Muscle layer of duodenum (tissue), 2 donors: Measurements from ENCODE around the gene TOM1L2.

Source experiments
- H3K27ac ChIP-seq: one replicate; pipeline ENCODE4 v1.7.0; 2013; ENCODE audit warnings: mild to moderate bottlenecking, low read length
- H3K27me3 ChIP-seq: one replicate; pipeline ENCODE4 v1.7.0; 2013; ENCODE audit warnings: low read depth, mild to moderate bottlenecking, control low read depth, low read length
- H3K36me3 ChIP-seq, 2 donors: one replicate each; pipeline ENCODE4 v1.7.0; 2013; ENCODE audit warnings: low read length in 2 of 2, control low read depth in 1 of 2, mild to moderate bottlenecking in 1 of 2; ENCODE audit not compliant: insufficient read depth in 2 of 2, control insufficient read depth in 1 of 2
- H3K4me1 ChIP-seq, 2 donors: one replicate each; pipeline ENCODE4 v1.7.0; 2013; ENCODE audit warnings: low read length in 2 of 2, mild to moderate bottlenecking in 2 of 2, control low read depth in 1 of 2, moderate library complexity in 1 of 2; ENCODE audit not compliant: insufficient read depth in 2 of 2, control insufficient read depth in 1 of 2
- H3K4me3 ChIP-seq, 2 donors: one replicate each; pipeline ENCODE4 v1.7.0; 2013; ENCODE audit warnings: low read length in 2 of 2, low read depth in 1 of 2, mild to moderate bottlenecking in 1 of 2
- H3K9me3 ChIP-seq, 2 donors: one replicate each; pipeline ENCODE4 v1.7.0; 2013; ENCODE audit warnings: low read length in 2 of 2, control low read depth in 1 of 2, mild to moderate bottlenecking in 1 of 2; ENCODE audit not compliant: control insufficient read depth in 1 of 2
- donor health status: healthy.

The TOM1L2 gene

DNA sequence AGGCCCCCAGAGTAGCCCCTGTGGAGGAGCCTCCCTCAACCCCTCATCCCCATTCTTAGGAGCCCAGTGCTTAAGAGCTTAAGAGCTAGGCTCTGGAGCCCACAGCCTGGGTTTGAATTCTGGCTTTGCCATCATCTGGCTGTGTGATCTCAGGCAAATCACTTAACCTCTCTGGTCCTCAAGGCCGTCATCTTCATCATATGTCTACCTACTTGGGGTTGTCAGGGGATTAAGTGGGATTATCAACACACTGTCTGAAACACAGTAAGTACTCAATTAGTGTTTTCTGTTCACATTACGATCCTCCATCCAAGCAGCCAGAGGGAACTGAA is 140.2 kb downstream of the TOM1L2 start:
- H3K4me1 ChIP-seq = peaks cover 20 to 58% of the 10 kb centered on the region in 2 donors

DNA sequence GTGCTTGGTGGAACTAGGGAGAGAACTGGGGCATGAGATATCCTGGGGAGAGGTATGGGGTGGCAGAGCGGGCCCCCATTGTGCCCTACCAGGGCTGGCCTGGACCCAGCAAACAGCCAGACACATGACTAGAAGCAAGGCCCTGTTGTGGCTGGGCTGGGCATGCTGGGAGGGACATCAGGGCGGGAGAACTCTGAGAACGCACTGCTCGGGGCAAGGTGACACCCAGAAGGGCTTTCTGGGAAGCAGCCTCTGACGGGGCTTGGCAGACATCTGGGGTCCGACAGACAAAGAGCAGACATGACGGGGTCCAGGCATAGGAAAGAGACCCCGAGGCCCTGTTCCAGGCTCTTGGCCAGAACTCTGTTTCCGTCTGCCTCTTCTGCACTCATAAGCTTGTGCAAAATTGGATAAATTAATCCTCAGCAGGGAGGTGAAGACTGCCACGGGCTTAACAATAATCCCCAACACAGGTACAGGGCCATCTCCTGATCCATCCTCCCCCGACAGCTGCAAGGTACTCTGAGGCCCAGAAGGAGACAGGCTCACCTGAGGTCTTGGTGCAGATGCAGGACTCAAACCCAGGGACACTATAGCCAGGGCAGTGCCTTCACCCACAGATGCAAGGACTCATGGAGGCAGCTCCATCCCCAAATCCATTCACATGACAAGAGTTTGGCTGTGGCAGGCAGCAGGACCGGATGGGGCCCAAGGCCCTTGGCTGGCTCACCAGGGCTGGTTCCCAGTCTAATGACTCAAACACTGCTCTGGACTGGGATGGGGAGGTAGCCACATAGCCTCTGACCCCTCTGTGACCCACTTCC is 140.8 kb downstream of the TOM1L2 start:
- peaks cover 20 to 63% of the 10 kb centered on the region in 2 donors for H3K4me1 ChIP-seq
- H3K27ac ChIP-seq = peak overlapping the region; percentile 45
- H3K27me3 ChIP-seq = no peaks in the 10 kb centered on the region
- peaks cover 0 to 3% of the 10 kb centered on the region in 2 donors for H3K36me3 ChIP-seq
- no peaks in the 10 kb centered on the region for H3K9me3 ChIP-seq
- peak overlapping the region in 1 of 2 donors; percentile 10 for H3K4me3 ChIP-seq

More for the DNA sequence above, 140.2 kb downstream of the TOM1L2 start:
- Histone ChIP-seq H3K4me3 (peak overlapping the region in 1 of 2 donors; percentile 10), H3K27ac (peak overlapping the region; percentile 33), H3K9me3 (no peaks in the 10 kb centered on the region), H3K36me3 (peaks cover 0 to 7% of the 10 kb centered on the region in 2 donors), H3K27me3 (no peaks in the 10 kb centered on the region)

DNA sequence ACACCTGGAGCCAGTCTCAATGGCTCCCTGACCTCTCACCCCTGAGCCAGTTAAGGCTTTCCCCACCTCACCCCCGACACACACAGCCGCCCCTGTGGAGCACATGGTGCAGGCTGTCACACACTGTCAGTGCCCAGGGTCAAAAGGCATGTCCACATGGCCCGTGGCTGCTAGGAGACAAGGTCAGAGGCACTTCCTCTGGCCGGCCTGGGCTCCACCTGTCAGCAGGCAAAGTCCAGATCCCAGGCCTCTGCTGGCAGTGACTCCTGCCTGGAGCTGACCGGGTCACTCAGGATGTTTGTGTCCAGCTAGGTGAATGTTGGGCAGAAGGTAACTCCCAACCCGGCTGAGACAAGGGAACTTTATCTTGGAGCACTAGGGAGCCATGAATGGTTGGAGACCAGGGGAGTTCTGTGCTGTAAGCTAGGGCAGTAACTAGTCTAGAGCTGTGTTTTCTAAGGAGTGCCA is 141.4 kb downstream of the TOM1L2 start:
- H3K4me1 ChIP-seq = peaks cover 23 to 67% of the 10 kb centered on the region in 2 donors
- no peak overlapping the region for H3K4me3 ChIP-seq

DNA sequence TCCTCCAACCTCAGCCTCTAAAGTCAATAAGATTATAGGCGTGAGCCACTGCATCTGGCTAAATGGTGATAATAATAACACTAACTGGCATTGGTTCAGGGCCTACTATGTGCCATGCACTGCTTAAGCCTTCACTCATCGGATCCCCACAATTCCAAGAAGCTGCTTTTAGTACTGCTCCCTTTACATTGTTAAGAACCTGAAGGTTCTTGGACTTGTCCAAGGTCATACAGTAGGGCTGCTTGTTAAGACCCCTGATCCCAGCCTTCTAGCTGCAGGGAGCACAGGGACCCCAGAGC is 142.0 kb downstream of the TOM1L2 start:
- Histone ChIP-seq H3K27ac (no peak overlapping the region), H3K4me3 (no peak overlapping the region), H3K4me1 (peaks cover 19 to 67% of the 10 kb centered on the region in 2 donors), H3K9me3 (no peaks in the 10 kb centered on the region), H3K27me3 (no peaks in the 10 kb centered on the region), H3K36me3 (no peaks in the 10 kb centered on the region)

More for the DNA sequence above, 141.4 kb downstream of the TOM1L2 start:
- no peaks in the 10 kb centered on the region for H3K36me3 ChIP-seq
- H3K27ac ChIP-seq = peak overlapping the region; percentile 45
- no peaks in the 10 kb centered on the region for H3K27me3 ChIP-seq
- H3K9me3 ChIP-seq = no peaks in the 10 kb centered on the region

DNA sequence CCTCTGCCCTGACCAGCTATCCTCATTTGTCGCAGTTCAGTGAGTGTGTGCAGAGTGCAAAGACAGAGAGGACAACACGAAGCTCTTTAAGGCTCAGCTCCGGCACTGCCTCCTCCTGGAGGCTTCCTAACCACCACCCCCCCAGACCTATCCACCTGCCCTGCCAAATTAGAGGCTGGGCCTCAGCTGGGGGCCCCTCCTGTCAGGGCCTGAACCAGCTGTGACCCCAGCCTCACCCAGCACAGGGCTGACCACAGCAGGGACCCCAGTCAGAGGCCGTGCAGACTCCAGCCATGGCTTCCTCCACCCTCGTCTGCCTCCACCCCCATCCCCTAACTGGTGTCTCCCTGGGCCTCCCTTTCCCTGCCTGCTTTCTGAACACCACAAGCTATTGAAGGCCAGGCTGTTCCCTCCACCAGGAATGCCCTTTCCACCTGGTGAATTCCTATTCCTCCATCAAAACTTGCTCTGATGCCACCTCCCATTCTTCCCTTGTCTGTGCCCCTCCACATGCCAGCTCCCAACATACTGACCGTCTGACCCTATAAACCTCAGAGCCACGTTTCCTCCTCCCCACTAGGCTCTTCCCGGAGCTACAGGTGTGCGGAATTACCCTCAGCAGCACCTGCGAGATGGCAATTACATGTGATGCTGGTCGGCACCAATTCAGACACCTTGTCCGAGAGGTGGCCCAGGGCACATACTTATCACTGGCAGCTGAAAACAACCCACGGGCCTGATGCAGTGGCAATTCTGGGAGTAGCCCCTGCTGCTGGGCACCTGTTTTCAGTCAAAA is 144.2 kb downstream of the TOM1L2 start:
- peaks cover 31 to 72% of the 10 kb centered on the region in 2 donors for H3K4me1 ChIP-seq
- no peaks in the 10 kb centered on the region for H3K27me3 ChIP-seq
- H3K27ac ChIP-seq = no peak overlapping the region
- no peaks in the 10 kb centered on the region for H3K36me3 ChIP-seq
- no peak overlapping the region for H3K4me3 ChIP-seq
- H3K9me3 ChIP-seq = no peaks in the 10 kb centered on the region

DNA sequence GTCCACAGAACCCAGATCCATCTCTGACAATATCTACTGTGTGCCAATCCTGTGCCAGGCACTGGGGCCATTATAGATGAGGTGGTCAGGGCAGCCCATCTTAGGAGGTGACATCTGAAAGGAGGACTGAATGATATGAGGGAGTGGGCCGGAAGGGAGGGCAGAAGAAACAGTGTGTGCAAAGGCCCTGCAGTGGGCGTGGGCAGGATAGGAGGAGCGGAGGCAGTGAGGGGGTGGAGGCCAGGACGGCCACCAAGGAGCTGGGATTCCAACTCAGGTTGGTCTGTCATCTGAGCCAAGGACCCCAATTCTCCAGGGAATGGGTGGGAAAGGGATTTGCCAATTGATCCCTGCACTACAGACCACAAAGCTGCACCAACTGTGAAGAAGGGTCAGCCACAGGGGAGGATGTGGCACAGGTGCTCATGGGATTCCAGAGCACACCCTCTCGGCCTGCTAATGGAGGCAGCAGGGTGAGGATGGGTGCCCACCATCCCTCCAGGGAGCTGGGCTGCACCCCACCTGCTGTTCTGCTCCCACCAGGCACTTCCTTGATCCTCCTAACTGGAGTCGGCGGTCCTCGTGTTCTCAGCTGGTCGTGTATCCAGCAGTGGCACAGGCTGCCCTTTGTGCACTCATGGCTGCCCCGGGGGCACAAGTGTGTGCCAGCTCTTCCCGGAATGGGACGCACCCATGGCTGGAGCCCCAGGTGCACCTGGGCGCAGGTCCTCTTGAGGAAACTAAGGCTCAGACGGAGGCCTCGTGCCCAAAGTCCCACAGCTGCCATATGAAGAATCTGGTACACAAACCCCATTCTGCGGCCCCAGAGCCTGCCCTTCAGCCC is 145.0 kb downstream of the TOM1L2 start:
- Histone ChIP-seq H3K27ac (no peak overlapping the region), H3K4me1 (peaks cover 34 to 76% of the 10 kb centered on the region in 2 donors), H3K27me3 (no peaks in the 10 kb centered on the region), H3K9me3 (no peaks in the 10 kb centered on the region), H3K36me3 (no peaks in the 10 kb centered on the region), H3K4me3 (no peak overlapping the region)

DNA sequence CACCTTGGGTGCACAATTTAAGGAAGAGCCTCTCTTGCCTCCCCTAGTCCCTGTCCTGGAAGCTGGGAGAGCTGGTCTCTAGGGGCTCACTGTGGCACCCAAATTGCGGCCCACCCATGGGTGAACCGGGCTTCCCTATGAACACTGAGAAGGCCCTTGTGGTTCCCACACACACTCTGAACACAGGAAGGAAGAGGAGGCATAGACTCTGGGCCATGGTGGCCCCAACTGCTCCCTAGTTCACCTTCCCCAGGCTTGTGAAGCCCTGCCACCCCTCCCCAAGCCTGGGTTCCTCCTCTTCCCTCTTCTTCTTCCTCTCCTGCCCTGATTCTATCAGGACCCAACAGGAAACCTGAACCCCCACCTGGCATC is 145.9 kb downstream of the TOM1L2 start:
- Histone ChIP-seq H3K4me1 (peaks cover 27 to 76% of the 10 kb centered on the region in 2 donors), H3K4me3 (no peak overlapping the region), H3K36me3 (no peaks in the 10 kb centered on the region), H3K27me3 (no peaks in the 10 kb centered on the region), H3K27ac (peak overlapping the region; percentile 19), H3K9me3 (no peaks in the 10 kb centered on the region)

DNA sequence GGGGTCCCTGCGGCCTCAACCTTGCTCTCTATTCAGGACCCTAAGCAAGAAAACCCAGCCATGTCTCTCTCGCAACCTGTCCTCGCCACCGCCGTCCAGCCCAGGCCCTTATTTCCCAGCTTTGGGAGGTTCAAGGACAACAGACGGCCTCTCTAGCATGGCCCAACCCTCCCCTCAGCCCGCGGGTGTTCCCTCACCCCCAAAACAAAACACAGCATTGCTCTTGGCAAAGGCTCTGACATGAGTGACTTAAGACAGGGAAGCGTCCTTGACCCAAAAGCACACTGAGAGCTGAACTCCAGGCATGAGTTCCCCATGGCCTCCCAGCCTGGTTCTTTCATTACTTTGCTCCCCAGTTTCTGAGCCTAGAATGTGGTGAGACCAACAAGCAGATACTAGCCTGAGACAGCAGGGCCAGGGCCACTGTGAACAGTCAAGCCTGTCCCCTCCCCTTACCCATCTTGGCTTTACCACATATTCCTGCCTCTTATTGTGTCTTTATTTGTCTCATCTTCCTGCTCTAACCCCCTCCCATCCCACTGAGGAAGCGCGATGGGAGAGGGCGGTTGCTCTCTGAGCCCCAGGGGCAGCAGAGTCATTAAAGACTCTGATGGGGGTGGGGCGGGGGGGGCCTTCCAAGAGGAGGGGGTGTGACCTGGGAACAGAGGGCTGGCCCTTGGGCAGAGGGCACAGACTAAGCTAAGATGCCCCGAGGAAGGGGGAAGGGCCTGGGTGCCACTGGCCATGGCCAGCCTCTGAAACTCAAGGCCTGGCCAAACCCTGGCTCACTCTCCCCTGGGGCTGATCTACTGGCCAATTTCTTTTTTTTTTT is 147.2 kb downstream of the TOM1L2 start:
- H3K27me3 ChIP-seq = no peaks in the 10 kb centered on the region
- H3K27ac ChIP-seq = peak overlapping the region; percentile 86
- peaks cover 0 to 7% of the 10 kb centered on the region in 2 donors for H3K36me3 ChIP-seq
- no peak overlapping the region for H3K4me3 ChIP-seq
- H3K4me1 ChIP-seq = peaks cover 34 to 79% of the 10 kb centered on the region in 2 donors
- no peaks in the 10 kb centered on the region for H3K9me3 ChIP-seq

DNA sequence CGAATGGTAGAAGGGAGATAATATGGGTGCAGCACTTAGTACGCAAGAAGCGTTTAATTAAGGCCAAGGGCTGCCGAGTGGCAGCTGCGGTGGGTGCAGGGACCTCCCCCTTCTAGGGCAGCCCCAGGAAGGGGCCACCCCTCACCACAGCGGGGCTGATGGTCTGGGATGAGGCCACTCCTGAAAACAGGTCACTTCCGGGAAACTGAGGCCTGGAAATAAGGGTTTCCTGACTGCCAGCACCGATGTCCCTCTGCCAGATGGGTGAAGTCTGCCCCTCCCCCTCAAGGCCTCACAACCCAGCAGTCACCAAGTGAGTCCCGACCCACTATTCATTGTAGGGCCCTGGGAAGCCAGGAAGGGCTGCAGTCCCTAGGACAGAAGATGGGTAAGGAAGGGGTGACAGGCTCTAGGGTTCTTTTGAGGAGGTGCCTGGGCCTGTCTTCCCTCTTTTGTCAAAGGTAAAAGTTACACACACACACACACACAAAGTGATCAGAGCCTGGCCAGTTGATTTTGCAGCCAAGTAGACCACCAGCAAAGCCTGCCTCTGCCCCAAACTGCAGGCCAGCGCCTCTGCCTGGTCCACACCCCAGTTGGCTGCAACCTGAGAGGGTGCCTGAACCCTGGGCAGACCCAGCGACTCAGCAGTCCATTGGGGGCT is 147.9 kb downstream of the TOM1L2 start:
- Histone ChIP-seq H3K27ac (peak overlapping the region; percentile 86), H3K4me3 (peak overlapping the region; percentile 35 to 51), H3K36me3 (peaks cover 2 to 10% of the 10 kb centered on the region in 2 donors), H3K4me1 (peaks cover 37 to 87% of the 10 kb centered on the region in 2 donors), H3K27me3 (no peaks in the 10 kb centered on the region), H3K9me3 (no peaks in the 10 kb centered on the region)
